Measurements from ENCODE around the gene TAS2R10.

Gene TAS2R10

GRCh38 chr12:10783252-10783651, 42.9 kb downstream of the TAS2R10 start:
- Histone ChIP-seq H3K27me3 (ENCODE audit: control insufficient read depth in 1 of 2, insufficient read depth in 2 of 2, low read length in 2 of 2) (no peaks in the 10 kb centered on the region), H3K9ac (ENCODE audit: low read length in 2 of 2) (no peak overlapping the region), H3K27ac (ENCODE audit: low read length) (no peak overlapping the region), H3K36me3 (ENCODE audit: control insufficient read depth in 2 of 2, insufficient read depth in 2 of 2, low read length in 2 of 2) (no peaks in the 10 kb centered on the region), H3K4me1 (ENCODE audit: control insufficient read depth, insufficient read depth, low read length) (no peaks in the 10 kb centered on the region), H3K9me3 (ENCODE audit: control insufficient read depth in 2 of 2, low read length in 2 of 2) (no peaks in the 10 kb centered on the region), H3K4me3 (ENCODE audit: low read length in 2 of 2) (no peak overlapping the region)

DNA sequence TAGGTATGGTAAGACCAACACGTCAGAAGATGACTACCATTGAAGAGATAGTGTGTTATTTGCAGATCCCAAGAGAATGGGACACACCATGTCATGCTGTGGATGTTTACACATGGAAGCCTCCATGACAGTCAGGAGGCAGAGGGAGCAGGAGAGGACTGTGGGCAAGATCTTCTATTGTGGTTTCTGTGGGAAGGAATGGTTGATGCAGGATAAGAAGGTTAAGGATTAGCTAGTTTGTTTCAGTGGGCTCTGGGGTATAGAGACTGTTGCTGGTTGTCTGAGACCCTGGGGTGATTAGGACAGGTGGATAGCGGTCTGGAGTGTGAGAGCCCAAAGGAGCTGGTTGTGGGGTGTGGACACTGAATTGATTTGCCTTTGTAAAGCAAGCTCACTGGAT, 47.1 kb downstream of the TAS2R10 start:
- H3K9ac ChIP-seq (ENCODE audit: low read length in 2 of 2), result no peak overlapping the region
- no peaks in the 10 kb centered on the region for H3K9me3 ChIP-seq (ENCODE audit: control insufficient read depth in 2 of 2, low read length in 2 of 2)
- no peaks in the 10 kb centered on the region for H3K36me3 ChIP-seq (ENCODE audit: control insufficient read depth in 2 of 2, insufficient read depth in 2 of 2, low read length in 2 of 2)
- H3K27ac ChIP-seq (ENCODE audit: low read length), result no peak overlapping the region
- H3K4me1 ChIP-seq (ENCODE audit: control insufficient read depth, insufficient read depth, low read length), result no peaks in the 10 kb centered on the region
- H3K27me3 ChIP-seq (ENCODE audit: control insufficient read depth in 1 of 2, insufficient read depth in 2 of 2, low read length in 2 of 2), result peaks cover 1 to 2% of the 10 kb centered on the region in 2 donors
- H3K4me3 ChIP-seq (ENCODE audit: low read length in 2 of 2), result no peak overlapping the region
